ENCODE data around the gene SIX1. TPM values are rescaled to one million over a fixed set of nuclear protein-coding genes. Genes with fewer than 3 reads are reported as not detected.

The SIX1 gene
- total RNA-seq, 1 donor from 2014 or later, result 0.20 TPM

DNA sequence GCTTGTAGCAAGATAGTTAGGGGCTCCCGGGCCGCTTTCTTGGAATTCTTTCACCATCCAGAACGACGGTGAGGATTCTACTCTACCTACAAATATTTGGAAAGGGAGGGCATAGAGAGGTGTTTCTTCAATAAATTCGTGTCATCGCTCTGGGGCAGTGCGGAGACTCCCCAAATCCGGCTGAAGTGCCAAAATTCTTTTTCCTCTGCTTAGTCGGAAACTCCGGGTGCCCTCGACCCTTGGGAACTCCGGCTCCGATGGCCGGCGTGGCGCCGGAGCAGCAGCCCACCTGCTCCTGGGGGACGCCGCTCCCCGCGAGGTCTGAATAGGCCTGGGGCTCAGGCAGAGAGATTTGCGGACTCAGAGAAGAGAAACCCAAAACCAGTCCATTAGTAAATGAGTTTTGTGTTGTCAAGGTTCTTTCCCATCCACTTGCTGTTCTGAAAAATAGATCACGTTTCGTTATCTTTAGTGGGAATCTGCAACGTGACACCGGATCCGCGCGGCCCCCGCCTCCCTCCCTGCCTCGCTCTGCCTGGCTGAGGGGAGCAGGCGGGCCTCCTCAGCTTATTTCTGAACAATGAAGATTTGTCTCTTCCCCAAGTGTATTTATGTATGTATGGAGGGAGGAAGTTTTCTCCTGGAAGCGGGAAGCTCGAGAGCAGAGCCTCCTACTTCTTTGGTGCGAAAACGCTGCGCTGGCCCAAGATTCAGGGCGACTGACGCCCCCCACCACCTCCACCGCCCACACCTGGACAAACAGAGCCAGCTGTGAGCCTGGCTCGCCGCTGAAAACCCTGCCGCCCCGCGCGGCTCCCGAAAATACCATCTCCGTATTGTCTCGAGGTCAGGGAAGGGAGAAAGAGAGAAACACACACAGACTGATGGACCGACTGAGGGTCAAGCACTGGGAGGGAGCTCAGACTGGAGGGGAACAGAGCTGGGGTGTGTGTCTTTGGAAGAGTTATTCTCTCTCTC, 3.7 kb upstream of the SIX1 start:
- H2AFZ ChIP-seq (ENCODE audit: low read depth, low read length), result peak overlapping the region; percentile 43
- peaks cover 4% of the 10 kb centered on the region for H3K4me1 Mint-ChIP-seq (ENCODE audit: low read depth, unreplicated experiment)
- no peaks in the 10 kb centered on the region for H3K9me3 Mint-ChIP-seq (ENCODE audit: unreplicated experiment)
- H4K20me1 ChIP-seq (ENCODE audit: insufficient read depth, low read length), result peaks cover 4% of the 10 kb centered on the region
- H3K9me3 ChIP-seq (ENCODE audit: insufficient read depth, low read depth, low read length), result no peaks in the 10 kb centered on the region
- H3K36me3 Mint-ChIP-seq (ENCODE audit: low read depth, unreplicated experiment), result peaks cover 4% of the 10 kb centered on the region
- peaks cover 32% of the 10 kb centered on the region for H3K4me1 ChIP-seq (ENCODE audit: insufficient read depth, low read length)
- H3K27me3 ChIP-seq (ENCODE audit: insufficient read depth, low read length), result peaks cover 58% of the 10 kb centered on the region
- DNase-seq (ENCODE audit: low read depth), result no peak
- H3K36me3 ChIP-seq (ENCODE audit: insufficient read depth, low read length), result no peaks in the 10 kb centered on the region
- H3K27ac Mint-ChIP-seq (ENCODE audit: unreplicated experiment), result peak overlapping the region; percentile 77
- H3K4me3 ChIP-seq (ENCODE audit: insufficient read depth, low read depth, low read length), result no peak overlapping the region
- peaks cover 71% of the 10 kb centered on the region for H3K27me3 Mint-ChIP-seq (ENCODE audit: low read depth, unreplicated experiment)
- H3K9ac ChIP-seq (ENCODE audit: low read length), result no peak overlapping the region
- H3K4me3 Mint-ChIP-seq (ENCODE audit: unreplicated experiment), result peak overlapping the region; percentile 27
- peaks cover 11% of the 10 kb centered on the region for H3K79me2 ChIP-seq (ENCODE audit: insufficient read depth, low read length)
- peak overlapping the region; percentile 64 for H3K4me2 ChIP-seq (ENCODE audit: low read length)
- FAIRE-seq, result no peak
- TF ChIP-seq, protein P1, sequence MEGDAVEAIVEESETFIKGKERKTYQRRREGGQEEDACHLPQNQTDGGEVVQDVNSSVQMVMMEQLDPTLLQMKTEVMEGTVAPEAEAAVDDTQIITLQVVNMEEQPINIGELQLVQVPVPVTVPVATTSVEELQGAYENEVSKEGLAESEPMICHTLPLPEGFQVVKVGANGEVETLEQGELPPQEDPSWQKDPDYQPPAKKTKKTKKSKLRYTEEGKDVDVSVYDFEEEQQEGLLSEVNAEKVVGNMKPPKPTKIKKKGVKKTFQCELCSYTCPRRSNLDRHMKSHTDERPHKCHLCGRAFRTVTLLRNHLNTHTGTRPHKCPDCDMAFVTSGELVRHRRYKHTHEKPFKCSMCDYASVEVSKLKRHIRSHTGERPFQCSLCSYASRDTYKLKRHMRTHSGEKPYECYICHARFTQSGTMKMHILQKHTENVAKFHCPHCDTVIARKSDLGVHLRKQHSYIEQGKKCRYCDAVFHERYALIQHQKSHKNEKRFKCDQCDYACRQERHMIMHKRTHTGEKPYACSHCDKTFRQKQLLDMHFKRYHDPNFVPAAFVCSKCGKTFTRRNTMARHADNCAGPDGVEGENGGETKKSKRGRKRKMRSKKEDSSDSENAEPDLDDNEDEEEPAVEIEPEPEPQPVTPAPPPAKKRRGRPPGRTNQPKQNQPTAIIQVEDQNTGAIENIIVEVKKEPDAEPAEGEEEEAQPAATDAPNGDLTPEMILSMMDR (IDR thresholded peaks at IDR 0.05; ENCODE audit: insufficient read depth, low read depth, low read length), result no peak
- peak; percentile 84 for TF ChIP-seq EZH2 (IDR thresholded peaks at IDR 0.05; ENCODE audit: insufficient read depth, low read length)
- H3K27ac ChIP-seq (ENCODE audit: low read depth, low read length), result no peak overlapping the region

DNA sequence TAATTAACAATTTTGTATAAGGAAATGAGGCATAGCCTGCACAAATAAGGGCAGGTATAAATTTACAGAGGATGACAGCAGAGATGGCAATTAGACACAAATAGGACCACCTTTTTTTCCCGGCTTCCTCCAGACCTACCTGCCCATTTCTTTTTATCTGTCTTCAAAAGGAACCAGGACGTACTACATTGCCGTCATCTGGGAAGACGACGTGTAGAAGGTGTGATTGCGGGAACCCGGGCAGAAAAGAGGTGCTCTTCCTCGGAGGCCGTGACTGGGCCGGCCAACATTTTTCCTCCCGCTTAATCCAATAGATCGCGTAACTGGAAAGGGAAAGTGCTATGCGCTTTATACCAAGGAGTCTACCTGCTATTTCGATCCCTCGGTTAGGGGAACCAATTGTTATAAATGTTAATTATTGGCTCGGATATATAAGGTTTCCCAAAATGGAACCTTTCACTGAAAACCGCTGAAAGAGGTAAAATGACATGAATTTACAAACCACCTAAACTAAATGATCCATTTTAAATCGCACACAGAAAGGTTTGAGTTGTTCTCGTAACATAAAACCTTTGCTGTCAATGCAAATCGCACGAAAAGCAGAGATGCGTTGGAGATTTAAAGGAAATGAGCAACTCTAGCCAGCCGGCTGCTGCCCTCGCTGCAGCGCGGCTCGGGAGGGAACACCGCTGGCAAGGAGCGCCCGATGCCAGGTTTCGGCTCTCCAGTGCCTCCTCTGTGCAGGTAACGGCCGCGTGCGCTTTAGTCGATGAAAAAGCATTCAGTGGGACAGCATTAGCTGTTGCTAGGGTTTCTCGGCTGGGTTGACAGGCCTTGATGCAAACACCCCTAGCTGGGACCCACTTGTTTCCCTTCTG, 2.8 kb upstream of the SIX1 start:
- peak overlapping the region; percentile 64 for H3K4me2 ChIP-seq (ENCODE audit: low read length)
- peaks cover 2% of the 10 kb centered on the region for H3K4me1 Mint-ChIP-seq (ENCODE audit: low read depth, unreplicated experiment)
- no peak overlapping the region for H3K9ac ChIP-seq (ENCODE audit: low read length)

More for the DNA sequence above, 2.8 kb upstream of the SIX1 start:
- peaks cover 10% of the 10 kb centered on the region for H4K20me1 ChIP-seq (ENCODE audit: insufficient read depth, low read length)
- no peaks in the 10 kb centered on the region for H3K36me3 ChIP-seq (ENCODE audit: insufficient read depth, low read length)
- H3K27ac Mint-ChIP-seq (ENCODE audit: unreplicated experiment), result no peak overlapping the region
- H3K27ac ChIP-seq (ENCODE audit: low read depth, low read length), result no peak overlapping the region
- H3K36me3 Mint-ChIP-seq (ENCODE audit: low read depth, unreplicated experiment), result peaks cover 4% of the 10 kb centered on the region
- H3K27me3 ChIP-seq (ENCODE audit: insufficient read depth, low read length), result peaks cover 67% of the 10 kb centered on the region
- H3K9me3 ChIP-seq (ENCODE audit: insufficient read depth, low read depth, low read length), result no peaks in the 10 kb centered on the region
- H2AFZ ChIP-seq (ENCODE audit: low read depth, low read length), result no peak overlapping the region
- DNase-seq (ENCODE audit: low read depth), result no peak
- H3K27me3 Mint-ChIP-seq (ENCODE audit: low read depth, unreplicated experiment), result peaks cover 79% of the 10 kb centered on the region
- no peak for TF ChIP-seq EZH2 (IDR thresholded peaks at IDR 0.05; ENCODE audit: insufficient read depth, low read length)
- TF ChIP-seq, protein P1 (IDR thresholded peaks at IDR 0.05; ENCODE audit: insufficient read depth, low read depth, low read length), result no peak
- no peak overlapping the region for H3K4me3 Mint-ChIP-seq (ENCODE audit: unreplicated experiment)
- FAIRE-seq, result no peak
- H3K4me1 ChIP-seq (ENCODE audit: insufficient read depth, low read length), result peaks cover 26% of the 10 kb centered on the region
- H3K79me2 ChIP-seq (ENCODE audit: insufficient read depth, low read length), result peaks cover 20% of the 10 kb centered on the region
- no peaks in the 10 kb centered on the region for H3K9me3 Mint-ChIP-seq (ENCODE audit: unreplicated experiment)
- H3K4me3 ChIP-seq (ENCODE audit: insufficient read depth, low read depth, low read length), result no peak overlapping the region

Measured in astrocyte (in vitro differentiated cells and primary cell).